Endothelial cell of umbilical vein (primary cell): ENCODE measurements around the gene MECP2.

Source experiments
- POLR2A ChIP-seq: IDR thresholded peaks from 2 replicates; pipeline ENCODE4 v1.6.1; 2012; ENCODE audit warnings: low read depth, mild to moderate bottlenecking, control low read depth, low read length
- TF ChIP-seq, protein P1 (sequence below), 2 donors: IDR thresholded peaks; 1 replicate in 1 of 2; 2 replicates in 1 of 2; pipeline ENCODE4 v1.5.1; 2011; ENCODE audit warnings: low read length in 2 of 2, mild to moderate bottlenecking in 2 of 2, moderate library complexity in 2 of 2, control low read depth in 1 of 2, inconsistent platforms in 1 of 2, low read depth in 1 of 2; ENCODE audit not compliant: insufficient read depth in 1 of 2; ENCODE audit errors: extremely low read depth in 1 of 2
- TF ChIP-seq, protein P2 (sequence below): IDR thresholded peaks from 2 replicates; pipeline ENCODE4 v1.6.1; 2011; ENCODE audit not compliant: insufficient read depth, insufficient read length

GRCh38 chrX:154057791-154058190 is 39.7 kb downstream of the MECP2 start:
- TF ChIP-seq, protein P1, sequence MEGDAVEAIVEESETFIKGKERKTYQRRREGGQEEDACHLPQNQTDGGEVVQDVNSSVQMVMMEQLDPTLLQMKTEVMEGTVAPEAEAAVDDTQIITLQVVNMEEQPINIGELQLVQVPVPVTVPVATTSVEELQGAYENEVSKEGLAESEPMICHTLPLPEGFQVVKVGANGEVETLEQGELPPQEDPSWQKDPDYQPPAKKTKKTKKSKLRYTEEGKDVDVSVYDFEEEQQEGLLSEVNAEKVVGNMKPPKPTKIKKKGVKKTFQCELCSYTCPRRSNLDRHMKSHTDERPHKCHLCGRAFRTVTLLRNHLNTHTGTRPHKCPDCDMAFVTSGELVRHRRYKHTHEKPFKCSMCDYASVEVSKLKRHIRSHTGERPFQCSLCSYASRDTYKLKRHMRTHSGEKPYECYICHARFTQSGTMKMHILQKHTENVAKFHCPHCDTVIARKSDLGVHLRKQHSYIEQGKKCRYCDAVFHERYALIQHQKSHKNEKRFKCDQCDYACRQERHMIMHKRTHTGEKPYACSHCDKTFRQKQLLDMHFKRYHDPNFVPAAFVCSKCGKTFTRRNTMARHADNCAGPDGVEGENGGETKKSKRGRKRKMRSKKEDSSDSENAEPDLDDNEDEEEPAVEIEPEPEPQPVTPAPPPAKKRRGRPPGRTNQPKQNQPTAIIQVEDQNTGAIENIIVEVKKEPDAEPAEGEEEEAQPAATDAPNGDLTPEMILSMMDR (IDR thresholded peaks at IDR 0.05; ENCODE audit: extremely low read depth in 1 of 2, insufficient read depth in 1 of 2, low read depth in 1 of 2, low read length in 2 of 2), result no peak
- TF ChIP-seq, protein P2, sequence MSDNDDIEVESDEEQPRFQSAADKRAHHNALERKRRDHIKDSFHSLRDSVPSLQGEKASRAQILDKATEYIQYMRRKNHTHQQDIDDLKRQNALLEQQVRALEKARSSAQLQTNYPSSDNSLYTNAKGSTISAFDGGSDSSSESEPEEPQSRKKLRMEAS, result no peak
- no peak for TF ChIP-seq POLR2A
